ENCODE measurements around the gene MANF.

MANF gene

GRCh38 chr3:51390246-51391074, 5.4 kb downstream of the MANF start:
- no peak for DNase-seq

- DNase-seq, result peak; percentile 99
Measured at GRCh38 chr3:51391075-51391565, 6.0 kb downstream of the MANF start, which contains the start of gene RBM15B. TSS of gene RBM15B (plus strand) at chr3:51391285. CDS start at chr3:51391400, 115 bp downstream.

DNA sequence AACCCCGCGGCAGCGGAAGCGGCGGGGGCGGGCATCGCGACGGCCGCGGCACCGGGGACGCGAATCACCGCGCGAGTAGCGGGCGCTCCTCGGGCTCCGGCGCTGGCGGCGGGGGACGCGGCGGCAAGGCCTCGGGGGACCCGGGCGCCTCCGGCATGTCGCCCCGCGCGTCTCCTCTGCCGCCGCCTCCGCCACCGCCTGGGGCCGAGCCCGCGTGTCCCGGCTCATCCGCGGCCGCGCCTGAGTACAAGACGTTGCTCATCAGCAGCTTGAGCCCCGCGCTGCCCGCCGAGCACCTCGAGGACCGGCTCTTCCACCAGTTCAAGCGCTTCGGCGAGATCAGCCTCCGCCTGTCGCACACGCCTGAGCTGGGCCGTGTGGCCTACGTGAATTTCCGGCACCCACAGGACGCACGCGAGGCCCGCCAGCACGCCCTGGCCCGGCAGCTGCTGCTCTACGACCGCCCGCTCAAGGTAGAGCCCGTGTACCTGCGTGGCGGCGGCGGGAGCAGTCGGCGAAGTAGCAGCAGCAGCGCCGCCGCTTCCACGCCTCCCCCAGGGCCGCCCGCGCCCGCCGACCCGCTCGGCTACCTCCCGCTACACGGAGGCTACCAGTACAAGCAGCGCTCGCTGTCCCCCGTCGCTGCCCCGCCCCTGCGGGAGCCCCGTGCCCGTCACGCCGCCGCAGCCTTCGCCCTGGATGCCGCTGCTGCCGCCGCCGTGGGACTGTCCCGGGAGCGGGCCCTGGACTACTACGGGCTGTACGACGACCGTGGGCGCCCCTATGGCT, 6.7 kb downstream of the MANF start:
- peak; percentile 62 for DNase-seq

GRCh38 chr3:51392355-51393133, 7.5 kb downstream of the MANF start:
- no peak for DNase-seq

DNA sequence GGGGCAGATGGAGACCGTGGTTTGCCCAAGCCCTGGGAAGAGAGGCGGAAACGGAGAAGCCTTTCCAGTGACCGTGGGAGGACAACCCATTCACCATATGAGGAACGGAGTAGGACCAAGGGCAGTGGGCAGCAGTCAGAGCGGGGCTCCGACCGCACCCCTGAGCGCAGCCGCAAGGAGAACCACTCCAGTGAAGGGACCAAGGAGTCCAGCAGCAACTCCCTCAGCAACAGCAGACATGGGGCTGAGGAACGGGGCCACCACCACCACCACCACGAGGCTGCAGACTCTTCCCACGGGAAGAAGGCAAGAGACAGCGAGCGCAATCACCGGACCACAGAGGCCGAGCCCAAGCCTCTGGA, 8.0 kb downstream of the MANF start:
- DNase-seq, result no peak

GRCh38 chr3:51393564-51393963, 8.5 kb downstream of the MANF start:
- no peak for DNase-seq

DNA sequence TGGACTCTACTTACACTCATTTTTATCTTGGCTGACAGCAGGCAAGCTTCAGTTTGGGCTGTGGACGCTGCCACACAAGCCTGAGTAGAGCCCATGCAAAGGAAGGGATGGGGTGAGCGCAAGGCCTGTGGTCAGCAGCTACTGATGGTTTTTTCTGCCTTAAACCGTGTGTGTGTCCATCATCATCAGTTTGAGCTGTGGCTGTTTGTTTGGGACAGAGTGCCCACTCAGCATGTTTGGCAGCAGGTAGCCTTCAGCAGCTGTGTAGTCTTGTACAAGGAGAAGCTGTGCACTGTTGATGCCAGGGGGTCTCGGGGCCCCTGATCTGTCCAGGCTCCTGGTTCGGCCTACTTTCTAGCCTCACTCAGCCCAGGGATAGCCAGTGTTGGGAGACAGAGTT, 9.4 kb downstream of the MANF start:
- no peak for DNase-seq

DNA sequence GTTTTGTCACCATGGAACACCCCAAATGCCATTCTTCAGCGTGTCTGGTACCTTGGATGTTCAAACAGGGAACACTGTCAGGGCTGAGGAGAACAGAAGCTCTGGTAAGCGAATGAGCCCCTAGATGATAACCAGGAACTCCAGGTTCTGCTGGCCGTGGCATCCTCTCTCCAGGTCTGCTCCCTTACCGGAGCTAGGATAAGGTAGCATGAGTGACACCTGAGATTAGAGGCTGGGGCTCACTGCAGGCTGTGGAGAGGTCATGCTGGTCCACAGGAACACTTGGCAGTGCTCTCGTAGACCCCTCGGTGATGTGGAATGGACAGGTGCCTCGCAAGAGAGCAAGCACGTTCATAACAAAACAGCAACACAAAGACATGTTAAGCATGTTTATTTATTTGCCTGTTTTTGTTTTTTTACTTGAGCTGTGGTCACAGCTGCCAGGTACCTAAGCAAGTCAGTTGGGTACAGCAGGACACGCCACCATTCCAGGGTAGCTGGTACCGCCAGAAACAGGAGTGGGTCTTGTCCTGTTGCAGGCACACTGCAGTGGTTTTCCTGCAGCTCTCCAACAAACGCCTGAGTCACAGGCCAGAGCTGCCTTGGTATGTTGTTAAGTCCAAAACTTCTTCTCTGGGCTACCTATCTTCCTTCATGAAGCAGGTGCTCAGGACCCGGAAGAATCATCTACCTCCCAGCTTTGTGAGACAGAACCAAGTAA, 10.6 kb downstream of the MANF start:
- no peak for DNase-seq

DNA sequence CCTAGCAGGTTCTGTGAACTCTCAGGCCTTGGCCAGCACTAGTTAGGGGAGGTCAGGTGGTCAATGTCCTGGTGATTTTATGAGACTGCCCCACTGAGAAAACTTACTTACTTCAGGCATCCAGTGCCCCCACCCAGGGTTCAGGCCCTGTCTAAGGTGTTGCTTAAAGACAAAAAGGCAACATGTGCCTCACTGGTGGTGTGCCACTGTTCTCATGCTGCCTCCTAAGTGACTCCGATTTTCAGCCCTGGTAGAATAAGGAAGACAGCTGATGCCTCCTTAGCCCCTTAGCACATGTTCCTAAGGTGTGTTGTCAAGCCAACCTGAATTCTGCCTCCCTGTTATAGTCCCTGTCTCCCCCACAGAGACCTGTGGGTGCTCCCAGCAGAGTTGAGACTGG, 11.3 kb downstream of the MANF start:
- no peak for DNase-seq

- DNase-seq, result no peak
Measured at GRCh38 chr3:51397392-51397791, 12.3 kb downstream of the MANF start.

- no peak for DNase-seq
Measured at GRCh38 chr3:51398595-51399310, 13.7 kb downstream of the MANF start.

- no peak for DNase-seq
Measured at GRCh38 chr3:51400166-51400565, 15.1 kb downstream of the MANF start.

DNA sequence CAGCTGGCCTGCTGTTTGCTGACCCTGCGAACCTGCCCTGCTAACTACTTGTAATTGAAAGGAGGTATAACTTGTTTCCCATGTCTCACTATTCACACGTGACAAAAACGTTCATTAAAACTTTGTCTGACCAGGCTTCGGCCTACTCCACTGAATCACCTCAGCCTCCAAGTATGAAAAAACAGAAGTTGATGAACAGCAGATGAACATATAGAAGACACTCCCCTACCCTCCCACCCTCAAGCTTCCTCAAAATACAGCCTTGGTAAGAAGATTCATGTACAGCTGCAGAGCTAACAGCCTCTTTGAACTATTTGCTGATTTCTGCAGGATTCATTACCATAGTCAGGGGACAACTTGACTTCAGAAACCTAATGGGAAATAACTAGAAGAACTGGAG, 16.6 kb downstream of the MANF start:
- DNase-seq, result no peak

DNA sequence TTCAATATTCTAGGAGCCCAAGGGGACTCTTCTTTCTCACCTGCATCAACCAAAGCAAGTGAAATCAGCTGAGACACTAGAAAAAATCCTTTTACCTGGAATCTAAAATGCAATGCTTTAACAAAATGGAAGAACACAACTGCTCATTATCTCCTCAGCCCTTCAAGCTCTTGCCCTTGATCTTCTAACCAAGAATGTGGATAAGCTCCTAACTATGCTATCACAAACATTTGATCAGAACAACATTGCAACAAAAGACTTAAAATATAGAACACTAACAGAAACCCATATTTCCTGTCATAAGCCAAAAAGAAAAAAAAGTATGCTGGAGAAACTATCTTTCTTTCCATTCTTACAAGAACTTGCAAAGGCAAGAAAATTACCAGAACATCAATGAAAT, 18.6 kb downstream of the MANF start:
- no peak for DNase-seq

- DNase-seq, result no peak
Measured at GRCh38 chr3:51408021-51408420, 22.9 kb downstream of the MANF start.

DNA sequence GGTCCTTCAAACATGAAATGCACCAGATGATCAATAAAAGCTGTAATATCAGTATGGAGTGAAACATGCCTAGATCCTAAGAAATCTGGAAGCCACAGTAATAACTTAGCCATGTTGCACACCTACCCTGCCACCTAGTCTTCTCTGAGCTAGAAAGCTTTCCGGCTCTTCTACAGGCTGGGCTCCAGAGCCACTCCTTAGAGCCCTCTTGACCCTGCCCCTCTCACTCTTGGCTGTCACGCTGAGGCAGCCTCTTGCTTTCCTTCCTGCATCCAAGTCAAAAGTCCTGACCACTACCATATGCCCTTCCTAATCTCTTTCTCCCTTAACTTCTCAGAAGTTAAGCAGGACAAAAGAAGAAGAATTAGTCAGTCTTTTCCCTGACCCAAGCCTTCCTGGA, 23.7 kb downstream of the MANF start:
- DNase-seq, result no peak

- DNase-seq, result no peak
Measured at GRCh38 chr3:51422211-51422610, 37.1 kb downstream of the MANF start.

- DNase-seq, result no peak
Measured at GRCh38 chr3:51426921-51427320, 41.8 kb downstream of the MANF start.

DNA sequence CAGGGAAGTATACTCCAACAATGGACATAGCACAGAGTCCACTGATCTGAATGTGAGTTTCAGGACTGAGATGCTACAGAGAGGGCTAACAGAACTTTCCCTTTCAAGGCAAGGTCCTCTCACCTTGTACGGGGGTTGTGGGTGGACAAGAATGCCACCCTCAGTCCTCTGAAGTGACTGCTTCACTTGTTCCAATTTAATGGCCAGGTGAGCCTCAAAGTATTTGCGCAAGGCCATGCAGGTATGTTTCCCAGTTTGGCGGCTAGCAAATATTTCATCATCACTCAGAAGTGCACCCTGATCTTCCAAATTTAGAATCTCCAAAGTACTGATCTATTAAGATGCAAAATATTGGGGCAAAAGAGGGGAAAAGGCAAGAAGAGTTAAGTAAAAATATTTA, 44.0 kb downstream of the MANF start:
- DNase-seq, result no peak

DNA sequence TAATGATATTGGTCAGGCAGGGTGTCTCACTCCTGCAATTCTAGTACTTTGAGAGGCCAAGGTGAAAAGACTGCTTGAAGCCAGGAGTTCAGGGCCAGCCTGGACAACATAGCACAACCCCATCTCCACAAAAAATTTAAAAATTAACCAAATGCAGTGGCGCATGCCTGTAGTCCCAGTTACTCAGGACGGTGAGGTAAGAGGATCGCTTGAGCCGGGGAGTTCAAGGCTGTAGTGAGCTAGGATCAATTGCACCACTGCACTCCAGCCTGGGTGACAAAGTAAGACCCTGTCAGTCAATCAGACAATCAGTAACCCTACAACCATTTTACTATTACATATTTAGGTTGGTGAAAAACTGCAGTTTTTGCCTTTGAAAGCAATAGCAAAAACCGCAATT, 49.0 kb downstream of the MANF start:
- DNase-seq, result no peak

DNA sequence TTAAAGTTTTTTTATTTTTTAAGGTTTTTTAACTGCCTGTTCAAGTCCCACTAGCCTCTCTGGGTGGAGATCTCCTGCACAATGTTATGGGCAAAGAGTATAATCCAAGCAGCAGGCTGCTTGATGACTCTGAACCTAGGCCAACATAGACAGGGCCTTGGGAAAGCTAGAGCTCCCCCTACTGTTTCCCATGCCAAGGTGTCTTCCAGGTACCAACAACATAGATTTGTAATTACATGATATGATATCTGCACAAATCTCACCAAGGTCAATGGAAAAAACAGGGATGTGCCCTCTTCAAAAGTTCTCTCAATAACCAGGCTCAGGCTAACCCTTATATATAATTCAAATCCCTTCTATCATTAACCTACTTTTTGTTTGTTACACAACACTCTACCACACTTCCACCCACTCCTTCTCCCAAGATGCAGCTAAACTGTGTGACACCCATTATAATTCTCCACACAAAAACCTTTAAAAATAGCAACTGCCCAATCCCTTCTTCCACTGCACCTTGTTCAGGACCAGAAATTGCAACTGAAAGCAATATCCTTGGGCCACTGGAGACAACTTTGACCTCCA, 49.7 kb downstream of the MANF start:
- peak; percentile 49 for DNase-seq

All from activated naive CD4-positive, alpha-beta T cell treated with Interleukin-2 at 50 U/mL for 16 hours (primary cell).